HEK293T (cell line): ENCODE measurements around the gene ANKRD11.

ENCODE experiments used
- ARNT ChIP-seq: fragments of 450-650 bp; IDR thresholded peaks from 2 replicates; pipeline ENCODE4 v1.6.1; 2017; ENCODE audit warnings: mild to moderate bottlenecking
- BHLHE40 ChIP-seq: fragments of 450-650 bp; IDR thresholded peaks from 2 replicates; pipeline ENCODE4 v1.6.1; 2016; ENCODE audit warnings: mild to moderate bottlenecking, moderate library complexity, borderline replicate concordance
- CTBP1 ChIP-seq: fragments of 450-650 bp; IDR thresholded peaks from 2 replicates; pipeline ENCODE4 v1.6.1; 2016; ENCODE audit warnings: borderline replicate concordance
- ELF4 ChIP-seq: fragments of 450-650 bp; IDR thresholded peaks from 2 replicates; pipeline ENCODE4 v1.6.1; 2017; ENCODE audit warnings: antibody characterized with exemption
- FOXA1 ChIP-seq: fragments of 450-650 bp; IDR thresholded peaks from 2 replicates; pipeline ENCODE4 v1.6.1; 2016; ENCODE audit warnings: mild to moderate bottlenecking
- FOXK2 ChIP-seq: fragments of 450-650 bp; IDR thresholded peaks from 2 replicates; pipeline ENCODE4 v1.6.1; 2016; ENCODE audit warnings: mild to moderate bottlenecking
- HDGF ChIP-seq: fragments of 450-650 bp; IDR thresholded peaks from 2 replicates; pipeline ENCODE4 v1.6.1; 2017; ENCODE audit warnings: antibody characterized with exemption, borderline replicate concordance
- NFRKB ChIP-seq: fragments of 450-650 bp; IDR thresholded peaks from 2 replicates; pipeline ENCODE4 v1.6.1; 2016; ENCODE audit warnings: mild to moderate bottlenecking, moderate library complexity
- SP1 ChIP-seq: fragments of 450-650 bp; IDR thresholded peaks from 2 replicates; pipeline ENCODE4 v1.6.1; 2017
- SUZ12 ChIP-seq: fragments of 450-650 bp; IDR thresholded peaks from 2 replicates; pipeline ENCODE4 v1.6.1; 2016; ENCODE audit warnings: mild to moderate bottlenecking
- ZNF384 ChIP-seq: fragments of 450-650 bp; IDR thresholded peaks from 2 replicates; pipeline ENCODE4 v1.6.1; 2016
- TF ChIP-seq, protein P1 (sequence below): fragments of 450-650 bp; IDR thresholded peaks from 2 replicates; pipeline ENCODE4 v1.6.1; 2016

DNA sequence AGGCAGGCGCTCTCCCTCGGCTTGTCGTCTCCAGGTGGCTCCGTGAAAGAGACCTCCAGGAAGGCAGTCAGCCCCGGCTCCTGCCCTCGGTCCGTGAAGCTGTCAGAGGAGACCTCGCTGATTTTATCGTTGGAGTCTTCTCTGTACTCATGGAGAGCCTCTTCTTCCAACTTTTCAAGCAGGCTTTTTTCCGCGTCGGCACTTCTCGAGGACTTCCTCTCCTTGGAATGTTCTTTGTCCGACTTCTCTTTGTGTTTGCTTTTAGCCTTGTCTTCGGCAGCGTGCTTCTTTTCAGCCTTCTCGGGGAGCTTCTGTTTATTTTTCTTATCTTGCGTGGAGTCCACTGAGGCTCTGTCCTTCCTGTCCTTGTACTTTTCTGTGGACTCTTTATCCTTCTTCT lies 207.8 kb downstream of the ANKRD11 start:
- no peak for TF ChIP-seq ARNT
- TF ChIP-seq SP1 = no peak
- no peak for TF ChIP-seq NFRKB
- no peak for TF ChIP-seq SUZ12
- TF ChIP-seq FOXA1 = no peak
- TF ChIP-seq BHLHE40 = no peak
- TF ChIP-seq FOXK2 = no peak
- TF ChIP-seq ELF4 = no peak
- TF ChIP-seq, protein P1, sequence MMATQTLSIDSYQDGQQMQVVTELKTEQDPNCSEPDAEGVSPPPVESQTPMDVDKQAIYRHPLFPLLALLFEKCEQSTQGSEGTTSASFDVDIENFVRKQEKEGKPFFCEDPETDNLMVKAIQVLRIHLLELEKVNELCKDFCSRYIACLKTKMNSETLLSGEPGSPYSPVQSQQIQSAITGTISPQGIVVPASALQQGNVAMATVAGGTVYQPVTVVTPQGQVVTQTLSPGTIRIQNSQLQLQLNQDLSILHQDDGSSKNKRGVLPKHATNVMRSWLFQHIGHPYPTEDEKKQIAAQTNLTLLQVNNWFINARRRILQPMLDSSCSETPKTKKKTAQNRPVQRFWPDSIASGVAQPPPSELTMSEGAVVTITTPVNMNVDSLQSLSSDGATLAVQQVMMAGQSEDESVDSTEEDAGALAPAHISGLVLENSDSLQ = no peak
- no peak for TF ChIP-seq HDGF
- TF ChIP-seq CTBP1 = no peak
- TF ChIP-seq ZNF384 = no peak
